ENCODE data around the gene SEZ6L2.
A peak's percentile ranks its signal among the peaks of the same experiment; 100 is the strongest.

The SEZ6L2 gene

DNA sequence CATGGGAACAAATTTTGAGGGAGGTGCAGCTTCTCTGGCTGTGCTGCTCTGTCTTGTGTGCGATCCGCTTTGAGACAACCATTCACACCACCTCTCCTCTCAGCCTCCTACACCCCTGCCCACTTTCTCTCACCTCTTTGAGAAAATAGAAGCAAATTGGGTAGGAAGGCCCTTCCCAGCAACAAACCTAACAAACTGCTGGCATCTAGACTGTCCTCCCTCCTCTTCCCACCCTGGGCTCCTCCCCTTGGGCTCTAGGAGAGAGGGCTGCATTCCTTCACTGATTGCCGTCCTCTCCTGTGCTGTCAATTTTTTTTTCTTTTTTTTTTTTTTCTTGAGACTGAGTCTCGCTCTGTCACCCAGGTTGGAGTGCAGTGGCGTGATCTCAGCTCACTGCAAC, 49.8 kb downstream of the SEZ6L2 start:
- H3K79me2 ChIP-seq (ENCODE audit: insufficient read depth, low read length) = no peaks in the 10 kb centered on the region
- no peaks in the 10 kb centered on the region for H3K4me1 ChIP-seq (ENCODE audit: insufficient read depth, low read length, poor library complexity, severe bottlenecking)
- no peak for TF ChIP-seq CTCF (conservative IDR thresholded peaks at IDR 0.05; ENCODE audit: low read length)
- no peak for TF ChIP-seq EZH2phosphoT487 (IDR thresholded peaks at IDR 0.05; ENCODE audit: borderline replicate concordance)
- H3K4me2 ChIP-seq (ENCODE audit: low read depth, low read length, poor library complexity, severe bottlenecking) = no peak overlapping the region
- no peaks in the 10 kb centered on the region for H3K9me2 ChIP-seq (replicated peaks; ENCODE audit: low read depth, low read length)
- H3K36me3 ChIP-seq (ENCODE audit: insufficient read depth, low read length) = no peaks in the 10 kb centered on the region
- H3K27me3 ChIP-seq (ENCODE audit: insufficient read depth, low read length, poor library complexity, severe bottlenecking) = no peaks in the 10 kb centered on the region
- no peak overlapping the region for H2AFZ ChIP-seq (ENCODE audit: low read length)
- H3K9me3 ChIP-seq (ENCODE audit: insufficient read depth, low read depth, low read length) = no peaks in the 10 kb centered on the region
- no peaks in the 10 kb centered on the region for H4K20me1 ChIP-seq (ENCODE audit: insufficient read depth, low read length, poor library complexity, severe bottlenecking)
- H3K4me3 ChIP-seq (ENCODE audit: low read length, poor library complexity, severe bottlenecking) = no peak overlapping the region
- H3K9ac ChIP-seq (ENCODE audit: low read depth, low read length, poor library complexity, severe bottlenecking) = no peak overlapping the region
- no peaks in the 10 kb centered on the region for H3F3A ChIP-seq (ENCODE audit: low read depth)

DNA sequence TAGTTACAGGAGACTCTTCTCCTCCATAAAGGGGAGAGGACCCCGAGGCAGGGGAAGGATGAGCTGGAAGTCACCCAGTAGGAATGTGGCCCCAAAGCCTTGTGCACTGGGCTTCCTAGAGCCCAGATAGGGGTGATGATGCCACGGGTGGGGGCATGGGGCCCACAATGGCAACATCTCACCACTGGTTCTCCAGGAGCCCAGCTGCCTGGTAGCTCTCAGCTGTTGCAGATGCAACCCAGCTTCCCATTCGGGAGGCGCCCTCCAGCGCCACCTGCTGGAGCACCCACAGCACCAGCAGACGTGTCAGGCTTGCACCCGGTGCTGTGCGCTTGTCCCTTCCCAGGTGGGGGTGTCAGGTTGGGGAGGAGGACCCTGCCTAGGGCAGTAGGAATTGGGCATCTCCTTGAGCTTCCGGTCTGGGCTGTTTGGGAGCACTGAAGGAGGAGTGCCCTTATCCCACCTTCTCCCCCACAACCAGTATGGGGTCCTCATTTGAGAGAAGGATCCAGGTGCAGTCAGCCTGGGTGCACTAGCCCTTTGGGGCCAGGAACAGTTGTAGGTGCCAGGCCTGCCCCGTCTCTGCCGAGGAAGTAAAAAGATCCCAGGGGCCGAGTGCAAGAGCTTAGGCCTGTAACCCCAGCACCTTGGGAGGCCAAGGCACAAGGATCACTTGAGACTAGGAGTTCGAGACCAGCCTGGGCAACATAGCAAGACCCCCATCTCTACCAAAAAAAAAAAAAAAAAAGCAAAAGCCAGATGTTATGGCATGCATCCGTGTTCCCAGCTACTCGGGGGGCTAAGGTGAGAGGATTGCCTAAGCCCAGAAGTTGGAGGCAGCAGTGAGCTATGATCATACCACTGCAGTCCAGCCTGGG, 50.7 kb downstream of the SEZ6L2 start:
- Histone ChIP-seq H3K9ac (ENCODE audit: low read depth, low read length, poor library complexity, severe bottlenecking) (no peak overlapping the region), H3F3A (ENCODE audit: low read depth) (no peaks in the 10 kb centered on the region), H3K9me3 (ENCODE audit: insufficient read depth, low read depth, low read length) (no peaks in the 10 kb centered on the region), H3K79me2 (ENCODE audit: insufficient read depth, low read length) (no peaks in the 10 kb centered on the region), H3K4me3 (ENCODE audit: low read length, poor library complexity, severe bottlenecking) (no peak overlapping the region), H3K4me1 (ENCODE audit: insufficient read depth, low read length, poor library complexity, severe bottlenecking) (no peaks in the 10 kb centered on the region), H2AFZ (ENCODE audit: low read length) (no peak overlapping the region), H3K4me2 (ENCODE audit: low read depth, low read length, poor library complexity, severe bottlenecking) (no peak overlapping the region), H3K36me3 (ENCODE audit: insufficient read depth, low read length) (no peaks in the 10 kb centered on the region), H3K27me3 (ENCODE audit: insufficient read depth, low read length, poor library complexity, severe bottlenecking) (no peaks in the 10 kb centered on the region), H4K20me1 (ENCODE audit: insufficient read depth, low read length, poor library complexity, severe bottlenecking) (no peaks in the 10 kb centered on the region), H3K9me2 (replicated peaks; ENCODE audit: low read depth, low read length) (no peaks in the 10 kb centered on the region)
- TF ChIP-seq EZH2phosphoT487 (IDR thresholded peaks at IDR 0.05; ENCODE audit: borderline replicate concordance) (no peak), CTCF (conservative IDR thresholded peaks at IDR 0.05; ENCODE audit: low read length) (peak; percentile 92)

DNA sequence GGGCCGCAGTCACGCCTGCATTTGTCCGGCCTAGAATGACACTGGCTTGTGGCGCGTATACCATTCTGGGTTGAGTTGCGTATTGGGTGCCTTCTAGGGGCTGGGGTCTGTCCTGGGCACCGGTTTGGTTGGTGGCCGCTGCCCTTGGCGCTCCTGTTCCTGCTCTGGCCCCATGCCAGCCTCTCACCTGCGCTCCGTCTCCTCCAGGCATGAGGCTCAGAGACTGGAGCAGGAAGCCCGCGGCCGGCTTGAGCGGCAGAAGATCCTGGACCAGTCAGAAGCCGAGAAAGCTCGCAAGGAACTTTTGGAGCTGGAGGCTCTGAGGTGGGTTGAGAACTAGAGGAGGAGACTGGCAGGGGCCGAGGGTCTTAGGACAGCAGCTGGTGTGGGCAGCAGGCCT, 53.7 kb downstream of the SEZ6L2 start:
- H3K79me2 ChIP-seq (ENCODE audit: insufficient read depth, low read length) = no peaks in the 10 kb centered on the region
- no peak overlapping the region for H2AFZ ChIP-seq (ENCODE audit: low read length)
- H3K4me1 ChIP-seq (ENCODE audit: insufficient read depth, low read length, poor library complexity, severe bottlenecking) = no peaks in the 10 kb centered on the region
- no peaks in the 10 kb centered on the region for H4K20me1 ChIP-seq (ENCODE audit: insufficient read depth, low read length, poor library complexity, severe bottlenecking)
- no peaks in the 10 kb centered on the region for H3K9me3 ChIP-seq (ENCODE audit: insufficient read depth, low read depth, low read length)
- H3K36me3 ChIP-seq (ENCODE audit: insufficient read depth, low read length) = no peaks in the 10 kb centered on the region
- TF ChIP-seq CTCF (conservative IDR thresholded peaks at IDR 0.05; ENCODE audit: low read length) (no peak), EZH2phosphoT487 (IDR thresholded peaks at IDR 0.05; ENCODE audit: borderline replicate concordance) (no peak)
- H3K4me3 ChIP-seq (ENCODE audit: low read length, poor library complexity, severe bottlenecking) = no peak overlapping the region
- no peaks in the 10 kb centered on the region for H3K27me3 ChIP-seq (ENCODE audit: insufficient read depth, low read length, poor library complexity, severe bottlenecking)
- no peaks in the 10 kb centered on the region for H3K9me2 ChIP-seq (replicated peaks; ENCODE audit: low read depth, low read length)
- H3K4me2 ChIP-seq (ENCODE audit: low read depth, low read length, poor library complexity, severe bottlenecking) = no peak overlapping the region
- no peak overlapping the region for H3K9ac ChIP-seq (ENCODE audit: low read depth, low read length, poor library complexity, severe bottlenecking)
- H3F3A ChIP-seq (ENCODE audit: low read depth) = no peaks in the 10 kb centered on the region

Data from Loucy (cell line).